HG03565 (cell line): ENCODE data around the gene LCAT.

Experiments
- ATAC-seq: cut with Tn5 transposase; IDR thresholded peaks from one replicate; pipeline ENCODE4 v1.9.1; 2021; ENCODE audit warnings: mild to moderate bottlenecking, moderate library complexity; ENCODE audit not compliant: unreplicated experiment

LCAT gene

GRCh38 chr16:67914758-67915495 is 29.0 kb downstream of the LCAT start:
- ATAC-seq: no peak

GRCh38 chr16:67910158-67910557 is 33.8 kb downstream of the LCAT start:
- no peak for ATAC-seq

GRCh38 chr16:67909056-67909742 is 34.7 kb downstream of the LCAT start:
- no peak for ATAC-seq

- no peak for ATAC-seq
Measured at GRCh38 chr16:67907397-67908180, 36.3 kb downstream of the LCAT start.

GRCh38 chr16:67902831-67903230 is 41.1 kb downstream of the LCAT start:
- ATAC-seq: no peak

GRCh38 chr16:67901734-67902133 is 42.2 kb downstream of the LCAT start:
- ATAC-seq: no peak

GRCh38 chr16:67897231-67897630 is 46.7 kb downstream of the LCAT start:
- no peak for ATAC-seq

- ATAC-seq: no peak
Measured at GRCh38 chr16:67893743-67894399, 50.0 kb downstream of the LCAT start.

GRCh38 chr16:67892899-67893742 is 50.8 kb downstream of the LCAT start, which contains the start of gene PSKH1:
TSS of gene PSKH1 (plus strand) at chr16:67893254. CDS start at chr16:67908750, 15,496 bp downstream.
- ATAC-seq: peak; percentile 63

- ATAC-seq: no peak
Measured at GRCh38 chr16:67892375-67892774, 51.5 kb downstream of the LCAT start.
